Activated T-cell treated with anti-CD3 and anti-CD28 coated beads, Interleukin-2, amount 50 U/mL, for 1 hour (primary cell): ENCODE results near the gene NEK10.
"Not testable (repeated sequence)": the region's sequence is repeated elsewhere in the genome, so short reads cannot be mapped to it uniquely, and the experiment has no call there.

ENCODE experiments used
- DNase-seq: peaks from one replicate; pipeline ENCODE4 v3.0.0-alpha.2; 2020

NEK10 gene

DNA sequence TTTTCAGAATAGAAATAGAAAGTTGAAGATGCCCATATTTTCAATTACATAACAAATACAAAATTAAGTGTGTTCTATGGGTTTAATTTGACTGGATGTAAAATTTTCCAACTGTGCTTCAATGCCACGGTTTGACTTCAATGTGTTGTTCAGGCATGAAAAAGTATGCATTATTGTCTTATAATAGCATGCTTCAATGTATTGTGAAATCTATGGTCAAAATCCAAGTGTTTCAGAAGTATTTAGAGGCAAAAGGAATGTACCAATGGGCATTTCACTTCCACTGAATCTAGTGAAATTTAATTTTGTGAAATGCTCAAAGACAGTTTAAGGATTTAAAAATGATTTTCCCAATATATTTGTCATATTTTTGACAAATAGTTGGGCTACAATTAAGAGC, 16.0 kb downstream of the NEK10 start:
- no peak for DNase-seq

DNA sequence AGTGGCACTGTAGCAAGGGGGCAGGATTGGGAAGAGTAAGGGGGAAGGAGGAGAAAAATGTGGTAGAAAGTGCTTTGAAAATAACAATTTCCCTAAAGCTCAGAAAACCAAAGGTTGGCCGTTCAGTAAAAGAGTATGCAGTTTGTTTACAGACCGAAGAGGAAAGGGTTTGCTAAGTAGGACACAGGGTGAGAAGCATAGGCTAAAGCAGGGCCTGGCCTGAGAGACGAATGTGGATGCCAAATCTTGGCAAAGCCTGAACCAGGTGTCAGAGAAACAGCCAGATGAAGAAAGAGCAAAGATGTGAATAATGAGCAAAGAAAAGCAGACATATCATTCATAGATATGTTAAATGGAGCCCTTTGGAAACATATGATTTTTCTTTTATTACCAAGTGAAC, 17.1 kb downstream of the NEK10 start:
- no peak for DNase-seq

DNA sequence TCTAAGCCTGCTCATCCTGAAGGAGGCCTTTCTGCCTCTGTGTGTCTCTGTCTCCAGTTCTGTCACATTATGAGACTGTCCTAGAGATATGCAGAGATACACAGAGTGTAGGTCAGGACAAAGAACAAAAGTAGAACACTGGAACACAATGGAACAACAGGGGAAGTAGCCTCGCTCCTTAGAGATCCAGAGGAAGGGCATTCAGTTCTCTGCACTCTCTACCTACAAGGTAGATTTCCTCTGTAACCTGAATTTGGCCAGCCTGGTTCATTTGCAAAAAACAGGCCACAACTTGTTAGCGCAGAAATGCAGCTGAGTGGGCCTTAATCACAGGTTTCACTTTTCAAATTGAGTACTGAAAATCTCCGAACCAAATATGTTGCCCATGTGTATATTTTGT, 19.4 kb downstream of the NEK10 start:
- no peak for DNase-seq

- DNase-seq = no peak
Observed at GRCh38 chr3:27345959-27346865, 23.0 kb downstream of the NEK10 start.

DNA sequence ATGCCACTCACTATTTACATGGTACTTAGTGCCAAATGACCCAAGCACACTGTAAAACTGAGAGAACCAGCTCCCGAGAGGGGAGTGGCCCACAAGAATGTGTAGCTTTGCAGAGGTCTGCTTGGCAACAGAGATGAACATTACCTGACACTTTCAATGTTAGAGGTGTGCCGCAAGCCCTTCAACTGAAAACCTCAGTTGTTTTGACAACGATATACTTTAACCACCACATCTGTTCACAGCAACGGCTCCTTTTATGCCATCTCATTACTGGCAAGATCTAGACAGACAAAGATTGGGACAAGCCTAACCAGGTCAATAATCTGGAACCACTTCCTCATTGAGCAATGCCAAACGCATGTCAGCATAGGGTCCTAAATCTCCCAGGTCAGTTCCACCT, 23.7 kb downstream of the NEK10 start:
- DNase-seq = no peak

DNA sequence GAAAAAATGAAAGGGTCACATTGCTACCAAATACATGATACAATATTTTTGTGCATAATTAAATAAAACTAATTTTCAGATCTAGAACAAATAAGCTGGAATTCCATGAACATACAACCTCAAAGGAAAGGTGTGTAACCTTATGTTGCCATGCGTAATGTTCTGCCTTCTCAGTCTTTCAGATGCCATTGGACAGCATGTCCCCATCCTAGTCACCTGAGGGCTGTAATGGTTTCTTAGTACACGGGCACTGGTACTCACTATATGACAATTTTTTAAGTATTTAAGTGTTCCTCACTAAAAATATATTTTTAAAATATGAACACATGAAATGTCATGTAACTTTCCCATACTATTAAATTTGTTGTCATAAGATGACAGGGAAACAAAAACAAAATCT, 24.1 kb downstream of the NEK10 start:
- no peak for DNase-seq

- no peak for DNase-seq
Observed at GRCh38 chr3:27344192-27344591, 25.0 kb downstream of the NEK10 start.

- no peak for DNase-seq
Observed at GRCh38 chr3:27342267-27342666, 26.9 kb downstream of the NEK10 start.

DNA sequence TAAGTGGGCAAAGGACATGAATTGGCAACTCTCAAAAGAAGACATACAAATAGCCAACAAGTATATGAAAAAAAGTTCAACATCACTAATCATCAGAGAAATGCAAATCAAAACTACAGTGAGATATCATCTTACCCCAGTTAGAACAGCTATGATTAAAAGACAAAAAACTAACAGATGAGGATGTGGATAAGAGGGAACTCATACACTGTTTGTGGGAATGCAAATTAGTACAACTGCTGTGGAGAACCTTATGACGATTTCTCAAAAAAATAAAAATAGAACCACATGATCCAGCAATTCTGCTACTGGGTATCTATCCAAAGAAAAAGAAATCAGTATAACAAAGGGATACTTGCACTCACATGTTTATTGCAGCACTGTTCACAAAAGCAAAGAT, 28.6 kb downstream of the NEK10 start:
- DNase-seq = no peak

- no peak for DNase-seq
Observed at GRCh38 chr3:27335571-27335970, 33.6 kb downstream of the NEK10 start.

GRCh38 chr3:27333843-27334242, 35.3 kb downstream of the NEK10 start:
- DNase-seq = no peak

GRCh38 chr3:27328982-27329762, 40.0 kb downstream of the NEK10 start:
- DNase-seq = not testable (repeated sequence)

- no peak for DNase-seq
Observed at GRCh38 chr3:27326629-27327545, 42.3 kb downstream of the NEK10 start.

- no peak for DNase-seq
Observed at GRCh38 chr3:27326202-27326601, 43.0 kb downstream of the NEK10 start.

GRCh38 chr3:27325419-27325818, 43.8 kb downstream of the NEK10 start:
- DNase-seq = no peak

- no peak for DNase-seq
Observed at GRCh38 chr3:27324686-27325085, 44.5 kb downstream of the NEK10 start.

DNA sequence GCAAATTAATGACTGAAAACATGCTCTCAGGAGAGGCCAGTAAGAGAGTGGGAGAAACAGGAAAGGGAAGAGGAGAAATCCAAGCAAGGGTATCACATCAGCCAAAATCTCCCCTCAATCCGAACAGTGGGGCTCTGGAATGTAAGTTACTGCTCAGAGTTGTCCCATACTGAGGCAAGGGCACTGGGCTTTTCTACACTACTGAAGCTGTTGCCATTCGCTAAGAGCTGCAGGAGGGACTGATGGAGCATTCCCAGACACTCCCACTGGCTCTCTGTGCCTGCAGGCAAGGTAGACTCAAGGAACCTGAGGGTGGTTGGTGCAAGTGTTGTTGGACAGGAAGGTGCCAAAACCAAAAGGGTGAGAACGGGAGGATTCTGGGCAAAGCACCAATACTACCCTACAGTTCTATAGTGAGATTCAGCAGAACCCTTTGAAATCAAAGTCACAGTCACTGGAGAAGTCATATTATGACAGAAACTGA, 46.1 kb downstream of the NEK10 start:
- no peak for DNase-seq

DNA sequence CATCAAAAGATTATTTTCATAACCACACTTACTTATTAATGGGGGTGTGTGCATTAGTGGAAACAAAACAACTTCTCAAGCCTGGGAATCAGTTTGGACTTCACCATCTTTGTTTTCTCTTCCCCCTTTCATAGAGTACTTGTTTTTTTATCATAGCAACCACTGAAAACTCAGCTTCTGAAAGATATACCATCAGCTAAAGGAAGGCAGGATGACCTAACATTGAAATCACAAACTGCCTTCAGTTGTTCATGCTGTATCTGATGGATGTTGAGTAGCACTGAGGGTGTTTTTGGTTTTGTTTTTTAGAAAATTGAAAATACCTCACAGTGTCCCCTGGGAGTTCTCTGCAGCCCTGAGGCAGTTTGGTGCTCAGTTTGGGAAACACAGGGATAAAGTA, 46.5 kb downstream of the NEK10 start:
- DNase-seq = no peak

GRCh38 chr3:27319847-27320526, 49.2 kb downstream of the NEK10 start:
- no peak for DNase-seq

DNA sequence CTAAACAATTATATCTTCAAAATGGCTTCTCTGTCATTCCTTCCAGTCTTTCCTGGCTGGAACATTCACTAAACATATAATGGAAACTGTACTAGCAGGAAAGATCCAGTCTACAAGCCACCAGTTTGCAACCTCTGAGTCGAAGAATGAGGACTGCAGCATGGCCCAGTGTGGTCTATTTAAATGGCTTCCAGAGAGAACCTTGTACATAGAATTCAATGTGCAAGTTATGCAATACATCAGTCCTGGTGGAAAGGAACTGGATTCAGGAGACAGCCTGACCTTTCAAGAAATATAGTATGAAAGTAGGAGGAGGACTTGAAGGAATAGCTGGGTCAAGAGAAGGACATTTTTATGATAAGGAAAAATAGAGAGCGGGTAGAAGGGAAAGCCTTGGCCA, 49.9 kb downstream of the NEK10 start:
- DNase-seq = no peak

DNA sequence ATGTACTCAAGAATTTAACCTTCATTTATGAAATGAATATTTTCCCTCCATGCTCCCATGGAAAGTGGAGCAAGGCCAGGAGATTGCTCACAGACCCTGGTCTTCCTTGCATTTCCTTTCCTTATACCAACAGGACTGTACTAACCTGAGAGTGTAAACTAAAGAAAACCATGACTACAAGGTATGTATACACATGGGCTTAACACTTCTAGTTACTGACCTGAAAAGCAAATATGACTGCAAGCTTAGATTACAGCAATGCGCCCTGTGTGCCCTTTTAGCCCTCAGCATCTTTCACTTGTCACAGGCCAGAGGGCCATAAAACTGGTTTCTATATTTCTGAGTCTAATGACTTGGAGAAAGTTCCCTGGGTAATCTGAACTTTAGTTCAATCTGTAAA, 52.1 kb downstream of the NEK10 start:
- DNase-seq = no peak

DNA sequence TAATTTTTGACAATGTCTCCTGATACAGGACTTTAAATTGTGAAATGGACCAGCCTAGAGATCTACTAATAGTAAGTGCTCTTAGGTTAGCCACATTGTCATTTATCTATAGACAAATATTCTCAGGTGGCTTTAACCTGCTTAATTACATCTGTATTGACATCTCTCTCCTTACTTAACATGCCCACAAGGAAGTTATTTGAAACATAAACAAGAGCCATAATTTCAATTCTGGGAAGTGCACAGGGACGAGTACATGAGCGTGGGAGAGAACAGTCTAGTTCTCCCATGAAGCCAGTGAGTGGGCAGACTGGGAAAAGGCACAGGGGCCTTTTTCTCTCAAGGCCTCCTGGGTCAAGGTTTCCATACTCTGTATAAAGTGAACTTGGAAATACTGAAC, 54.2 kb downstream of the NEK10 start:
- DNase-seq = no peak
